GM12878 (cell line): ENCODE measurements around the gene PRKCD. TPM values are rescaled to one million over a fixed set of nuclear protein-coding genes. Genes with fewer than 3 reads are reported as not detected.

Experiments
- ATAC-seq: fragments of 200-7000 bp; cut with Tn5 transposase; 3 replicates; pipeline ENCODE4 v1.9.1; 2020; ENCODE audit warnings: mild to moderate bottlenecking, moderate library complexity
- BruUV-seq: library from RNA; stranded (reverse); fragments of 400-500 nt; replicated peaks from 2 replicates; lab custom pipeline; 2021; lab: Mats Ljungman, UMichigan
- CTCF ChIA-PET: fragments of 300-600 bp; sonication (Branson Sonifier 250); formaldehyde crosslinking; extraction: SDS; loops from one replicate; lab custom pipeline; 2021; ENCODE audit warnings: inconsistent platforms; lab: Yijun Ruan, JAX
- POLR2A ChIA-PET: fragments of 350-600 bp; formaldehyde crosslinking; extraction: SDS; loops from one replicate; lab custom pipeline; 2021; ENCODE audit warnings: inconsistent platforms; lab: Charles Lee
- RAD21 ChIA-PET: fragments of 300-600 bp; sonication (Branson Sonifier 250); formaldehyde crosslinking; loops from one replicate; lab custom pipeline; 2023; ENCODE audit warnings: antibody characterized with exemption; ENCODE audit not compliant: unreplicated experiment; lab: Charles Lee
- SMC1A ChIA-PET: fragments of 300-600 bp; sonication (Branson Sonifier 250); formaldehyde crosslinking; loops from one replicate; lab custom pipeline; 2023; ENCODE audit not compliant: unreplicated experiment, uncharacterized antibody; lab: Charles Lee
- DNase-seq: peaks from one replicate; pipeline ENCODE4 v3.0.0-alpha.2; 2011; ENCODE audit warnings: low read depth, low spot score
- FAIRE-seq: peaks from 3 replicates; lab custom pipeline; 2011; peaks lifted over from hg19 to GRCh38; lab: Jason Lieb, UNC
- H2AFZ ChIP-seq: 2 replicates; pipeline ENCODE4 v1.6.0; 2011; ENCODE audit warnings: low read depth, low read length, control low read depth; ENCODE audit not compliant: control insufficient read depth
- H3K27ac ChIP-seq: 2 replicates; pipeline ENCODE4 v1.5.1; 2011; ENCODE audit warnings: control low read depth; ENCODE audit not compliant: control insufficient read depth, insufficient read depth
- H3K27me3 ChIP-seq, 2 experiments: replicated peaks in 1 of 2; 2 replicates each; pipeline versions ENCODE4 v1.6.0 to v1.6.1; 2011; ENCODE audit warnings: low read length in 1 of 2; ENCODE audit not compliant: control insufficient read depth in 2 of 2, insufficient read depth in 2 of 2
- H3K36me3 ChIP-seq, 2 experiments: 2 replicates each; pipeline ENCODE4 v1.5.1; 2011; ENCODE audit warnings: low read length in 1 of 2; ENCODE audit not compliant: control insufficient read depth in 2 of 2, insufficient read depth in 2 of 2
- H3K4me1 ChIP-seq: 2 replicates; pipeline ENCODE4 v1.6.1; 2011; ENCODE audit warnings: mild to moderate bottlenecking, low read length, moderate library complexity, mixed read lengths; ENCODE audit not compliant: control insufficient read depth, insufficient read depth
- H3K4me2 ChIP-seq: 2 replicates; pipeline ENCODE4 v1.6.0; 2011; ENCODE audit warnings: control low read depth; ENCODE audit not compliant: control insufficient read depth, insufficient read depth
- H3K4me3 ChIP-seq: fragments of 200-600 bp; sonication (generic); 2 replicates; pipeline ENCODE4 v1.5.1; 2016
- H3K79me2 ChIP-seq: 2 replicates; pipeline ENCODE4 v1.6.0; 2011; ENCODE audit warnings: low read length; ENCODE audit not compliant: control insufficient read depth, insufficient read depth
- H3K9ac ChIP-seq: 2 replicates; pipeline ENCODE4 v1.8.0; 2011; ENCODE audit warnings: low read length, control low read depth, mixed read lengths; ENCODE audit not compliant: control insufficient read depth, insufficient read depth
- H3K9me3 ChIP-seq: replicated peaks from 3 replicates; pipeline ENCODE4 v1.5.1; 2011; ENCODE audit warnings: mild to moderate bottlenecking, low read length; ENCODE audit not compliant: control insufficient read depth, insufficient read depth
- H4K20me1 ChIP-seq: 2 replicates; pipeline ENCODE4 v1.6.0; 2011; ENCODE audit not compliant: control insufficient read depth, insufficient read depth
- ATF7 ChIP-seq: fragments of 450-650 bp; IDR thresholded peaks from 2 replicates; pipeline ENCODE4 v1.6.1; 2016; ENCODE audit warnings: low read depth, mild to moderate bottlenecking
- EED ChIP-seq: sonication (generic); IDR thresholded peaks from 2 replicates; pipeline ENCODE4 v1.6.1; 2016; ENCODE audit warnings: antibody characterized with exemption, low read depth
- ESRRA ChIP-seq: IDR thresholded peaks from 2 replicates; pipeline ENCODE4 v1.6.1; 2012; ENCODE audit warnings: mild to moderate bottlenecking, low read length, improper control_type of control experiment
- HDAC2 ChIP-seq: fragments of 200-600 bp; sonication (generic); IDR thresholded peaks from 2 replicates; pipeline ENCODE4 v1.6.1; 2017
- NR2F1 ChIP-seq: fragments of 450-650 bp; conservative IDR thresholded peaks from 2 replicates; pipeline ENCODE4 v1.6.1; 2017; ENCODE audit warnings: mild to moderate bottlenecking
- PAX8 ChIP-seq: fragments of 450-650 bp; IDR thresholded peaks from 2 replicates; pipeline ENCODE4 v1.6.1; 2017; ENCODE audit warnings: mild to moderate bottlenecking, moderate library complexity
- RFX5 ChIP-seq: IDR thresholded peaks from 2 replicates; pipeline ENCODE4 v1.6.1; 2011; ENCODE audit warnings: low read depth, low read length, improper control_type of control experiment
- SRF ChIP-seq, 2 experiments: IDR thresholded peaks; 2 replicates each; pipeline ENCODE4 v1.6.1; 2011; ENCODE audit warnings: low read depth in 2 of 2, low read length in 2 of 2, mild to moderate bottlenecking in 1 of 2, moderate library complexity in 1 of 2
- SUPT20H ChIP-seq: IDR thresholded peaks from 2 replicates; pipeline ENCODE4 v1.6.1; 2011; ENCODE audit warnings: low read depth, mild to moderate bottlenecking, low read length, moderate library complexity, borderline replicate concordance; ENCODE audit not compliant: control insufficient read depth
- TAF1 ChIP-seq: IDR thresholded peaks from 2 replicates; pipeline ENCODE4 v1.6.1; 2011; ENCODE audit warnings: mild to moderate bottlenecking, low read depth, low read length, borderline replicate concordance
- ZZZ3 ChIP-seq: IDR thresholded peaks from 2 replicates; pipeline ENCODE4 v1.6.1; 2011; ENCODE audit warnings: low read depth; ENCODE audit not compliant: control insufficient read depth, insufficient read length
- WGBS: methylation state at CpG from one replicate; pipeline ENCODE4 v1.1.6; 2016; ENCODE audit warnings: low lambda C conversion rate; ENCODE audit not compliant: insufficient replicate concordance, insufficient coverage; ENCODE audit errors: missing lambda C conversion rate; 5-methylcytosine and 5-hydroxymethylcytosine counted together
- in situ Hi-C: fragments of 300-500 bp; cut with MboI; formaldehyde crosslinking; loops from 9 replicates; pipeline ENCODE4 v1.14.3; 2018; ENCODE audit warnings: mixed read lengths
- intact Hi-C: fragments of 100-400 bp; cut with micrococcal nuclease; formaldehyde crosslinking; loops from one replicate; pipeline ENCODE4 v1.14.2; 2022; ENCODE audit not compliant: unreplicated experiment
- polyA plus RNA-seq, 11 experiments: library from polyadenylated mRNA; depleted of rRNA in 4 of 11; unstranded in 6 of 11; stranded (reverse) in 5 of 11; fragments of >200 nt; fragmentation: Nextera tagmentation in 4 of 11; fragmentation: Illumina TruSeq in 1 of 11; extraction: Ambion mirVana in 4 of 11; extraction: Trizol in 1 of 11; gene quantifications; 1 replicate in 1 of 11; 2 replicates in 10 of 11; pipeline versions ENCODE4 v1.2.1 to v1.2.3, GENCODE V29; 2011 to 2016; ENCODE audit warnings: inconsistent platforms in 2 of 11, missing spikeins in 2 of 11, low read depth in 1 of 11
- total RNA-seq, 4 experiments: library from RNA; depleted of rRNA in 3 of 4; stranded (reverse); fragments of >200 nt in 3 of 4; fragmentation: Illumina TruSeq in 1 of 4; extraction: Trizol in 1 of 4; gene quantifications; 2 replicates each; pipeline versions ENCODE4 v1.2.1 to v1.2.3, GENCODE V29; 2013 to 2021
- TF ChIP-seq, protein P1 (sequence below): fragments of 450-650 bp; IDR thresholded peaks from 2 replicates; pipeline ENCODE4 v1.6.1; 2017; ENCODE audit warnings: mild to moderate bottlenecking
- TF ChIP-seq, protein P2 (sequence below): fragments of 450-650 bp; formaldehyde crosslinking; IDR thresholded peaks from 2 replicates; pipeline ENCODE4 v1.4.0; 2020; ENCODE audit warnings: mild to moderate bottlenecking, moderate library complexity
- TF ChIP-seq, protein P3 (sequence below), 3 experiments: IDR thresholded peaks in 2 of 3; conservative IDR thresholded peaks in 1 of 3; 2 replicates each; pipeline ENCODE4 v1.5.1; 2011; ENCODE audit warnings: low read depth in 3 of 3, low read length in 3 of 3, mild to moderate bottlenecking in 3 of 3, control low read depth in 2 of 3, moderate library complexity in 2 of 3, inconsistent platforms in 1 of 3, mixed read lengths in 1 of 3; ENCODE audit not compliant: control insufficient read depth in 2 of 3, insufficient read depth in 1 of 3; ENCODE audit errors: extremely low read depth in 1 of 3
- TF ChIP-seq, protein P4 (sequence below): fragments of 450-650 bp; IDR thresholded peaks from 2 replicates; pipeline ENCODE4 v1.6.1; 2016; ENCODE audit warnings: mild to moderate bottlenecking

Gene PRKCD
- total and polyA plus RNA-seq, 10 of the 15 experiments (the other 5 are each of a cell fraction or from before 2014, with no cell fraction given), result 10.0 to 114 (median 42.4) TPM

DNA sequence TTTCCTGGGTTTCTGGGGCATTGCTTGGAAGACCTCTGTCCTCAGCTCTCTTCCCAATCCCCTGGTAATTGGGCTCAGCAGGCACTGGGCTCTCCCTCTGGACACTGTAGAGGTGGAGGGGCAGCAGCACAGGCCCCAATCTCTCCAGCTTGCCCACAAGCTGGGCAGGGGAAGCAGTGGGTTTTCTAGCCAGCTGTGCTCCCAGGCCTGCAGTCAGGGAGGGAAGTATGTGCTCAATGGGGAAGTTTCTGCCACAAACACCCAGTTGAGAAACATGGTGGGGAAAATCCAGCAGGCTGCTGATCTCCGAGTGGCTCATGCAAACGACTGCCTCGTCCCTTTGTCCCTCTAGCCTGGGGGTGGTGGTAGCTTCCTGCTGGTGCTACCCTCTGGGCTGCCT, 18.0 kb upstream of the PRKCD start:
- H3K9ac ChIP-seq, result no peak overlapping the region
- in situ Hi-C loops, result no loop called here
- CTCF ChIA-PET, result interaction anchor here (0.7 to 6.6 kb wide), 8 partner anchors 8 to 203 kb away, joined by 3 to 63 read pairs (median 8); partner anchors contain the start of gene PRKCD
- H3K79me2 ChIP-seq, result no peaks in the 10 kb centered on the region
- H3K9me3 ChIP-seq, result no peaks in the 10 kb centered on the region
- DNase-seq (no peak), ATAC-seq (peak; percentile 53), FAIRE-seq (no peak)
- RAD21 ChIA-PET, result interaction anchor here (0.7 to 1.8 kb wide), 6 partner anchors 8 to 54 kb away, joined by 3 to 6 read pairs (median 4); no protein-coding TSS in a partner anchor
- SMC1A ChIA-PET, result interaction anchor here (0.8 to 8.6 kb wide), 5 partner anchors 9 to 54 kb away, joined by 3 to 65 read pairs (median 5); partner anchors contain the start of gene PRKCD
- intact Hi-C loops, result no loop called here
- POLR2A ChIA-PET, result interaction anchor here (0.7 to 3.2 kb wide), 8 partner anchors 11 to 48 kb away, joined by 3 to 20 read pairs (median 7); partner anchors contain the start of gene PRKCD
- peaks cover 13% of the 10 kb centered on the region for H3K4me1 ChIP-seq
- no peaks in the 10 kb centered on the region for H3K36me3 ChIP-seq
- BruUV-seq, result no TSS peak
- WGBS, result 32% methylated on average over 3 of the region's 3 CpGs
- no peak overlapping the region for H3K4me3 ChIP-seq
- H3K27me3 ChIP-seq, result no peaks in the 10 kb centered on the region
- no peaks in the 10 kb centered on the region for H4K20me1 ChIP-seq
- H3K4me2 ChIP-seq, result peak overlapping the region; percentile 30; the same call in 1 of the 2 replicates
- H2AFZ ChIP-seq, result peak overlapping the region; percentile 34
- peak overlapping the region; percentile 5; the same call in 1 of the 2 replicates for H3K27ac ChIP-seq
- TF ChIP-seq PAX8 (no peak), ATF7 (no peak), SUPT20H (no peak), NR2F1 (no peak), ZZZ3 (no peak), ESRRA (no peak), HDAC2 (no peak), SRF (IDR thresholded peaks at IDR 0.05; ENCODE audit: low read depth in 2 of 2, low read length in 2 of 2) (no peak), TAF1 (no peak), RFX5 (no peak), EED (peak; percentile 64)
- TF ChIP-seq, protein P1, sequence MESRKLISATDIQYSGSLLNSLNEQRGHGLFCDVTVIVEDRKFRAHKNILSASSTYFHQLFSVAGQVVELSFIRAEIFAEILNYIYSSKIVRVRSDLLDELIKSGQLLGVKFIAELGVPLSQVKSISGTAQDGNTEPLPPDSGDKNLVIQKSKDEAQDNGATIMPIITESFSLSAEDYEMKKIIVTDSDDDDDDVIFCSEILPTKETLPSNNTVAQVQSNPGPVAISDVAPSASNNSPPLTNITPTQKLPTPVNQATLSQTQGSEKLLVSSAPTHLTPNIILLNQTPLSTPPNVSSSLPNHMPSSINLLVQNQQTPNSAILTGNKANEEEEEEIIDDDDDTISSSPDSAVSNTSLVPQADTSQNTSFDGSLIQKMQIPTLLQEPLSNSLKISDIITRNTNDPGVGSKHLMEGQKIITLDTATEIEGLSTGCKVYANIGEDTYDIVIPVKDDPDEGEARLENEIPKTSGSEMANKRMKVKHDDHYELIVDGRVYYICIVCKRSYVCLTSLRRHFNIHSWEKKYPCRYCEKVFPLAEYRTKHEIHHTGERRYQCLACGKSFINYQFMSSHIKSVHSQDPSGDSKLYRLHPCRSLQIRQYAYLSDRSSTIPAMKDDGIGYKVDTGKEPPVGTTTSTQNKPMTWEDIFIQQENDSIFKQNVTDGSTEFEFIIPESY, result no peak
- TF ChIP-seq, protein P2, sequence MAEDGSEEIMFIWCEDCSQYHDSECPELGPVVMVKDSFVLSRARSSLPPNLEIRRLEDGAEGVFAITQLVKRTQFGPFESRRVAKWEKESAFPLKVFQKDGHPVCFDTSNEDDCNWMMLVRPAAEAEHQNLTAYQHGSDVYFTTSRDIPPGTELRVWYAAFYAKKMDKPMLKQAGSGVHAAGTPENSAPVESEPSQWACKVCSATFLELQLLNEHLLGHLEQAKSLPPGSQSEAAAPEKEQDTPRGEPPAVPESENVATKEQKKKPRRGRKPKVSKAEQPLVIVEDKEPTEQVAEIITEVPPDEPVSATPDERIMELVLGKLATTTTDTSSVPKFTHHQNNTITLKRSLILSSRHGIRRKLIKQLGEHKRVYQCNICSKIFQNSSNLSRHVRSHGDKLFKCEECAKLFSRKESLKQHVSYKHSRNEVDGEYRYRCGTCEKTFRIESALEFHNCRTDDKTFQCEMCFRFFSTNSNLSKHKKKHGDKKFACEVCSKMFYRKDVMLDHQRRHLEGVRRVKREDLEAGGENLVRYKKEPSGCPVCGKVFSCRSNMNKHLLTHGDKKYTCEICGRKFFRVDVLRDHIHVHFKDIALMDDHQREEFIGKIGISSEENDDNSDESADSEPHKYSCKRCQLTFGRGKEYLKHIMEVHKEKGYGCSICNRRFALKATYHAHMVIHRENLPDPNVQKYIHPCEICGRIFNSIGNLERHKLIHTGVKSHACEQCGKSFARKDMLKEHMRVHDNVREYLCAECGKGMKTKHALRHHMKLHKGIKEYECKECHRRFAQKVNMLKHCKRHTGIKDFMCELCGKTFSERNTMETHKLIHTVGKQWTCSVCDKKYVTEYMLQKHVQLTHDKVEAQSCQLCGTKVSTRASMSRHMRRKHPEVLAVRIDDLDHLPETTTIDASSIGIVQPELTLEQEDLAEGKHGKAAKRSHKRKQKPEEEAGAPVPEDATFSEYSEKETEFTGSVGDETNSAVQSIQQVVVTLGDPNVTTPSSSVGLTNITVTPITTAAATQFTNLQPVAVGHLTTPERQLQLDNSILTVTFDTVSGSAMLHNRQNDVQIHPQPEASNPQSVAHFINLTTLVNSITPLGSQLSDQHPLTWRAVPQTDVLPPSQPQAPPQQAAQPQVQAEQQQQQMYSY (CRISPR knock-in tag), result no peak
- TF ChIP-seq, protein P3, sequence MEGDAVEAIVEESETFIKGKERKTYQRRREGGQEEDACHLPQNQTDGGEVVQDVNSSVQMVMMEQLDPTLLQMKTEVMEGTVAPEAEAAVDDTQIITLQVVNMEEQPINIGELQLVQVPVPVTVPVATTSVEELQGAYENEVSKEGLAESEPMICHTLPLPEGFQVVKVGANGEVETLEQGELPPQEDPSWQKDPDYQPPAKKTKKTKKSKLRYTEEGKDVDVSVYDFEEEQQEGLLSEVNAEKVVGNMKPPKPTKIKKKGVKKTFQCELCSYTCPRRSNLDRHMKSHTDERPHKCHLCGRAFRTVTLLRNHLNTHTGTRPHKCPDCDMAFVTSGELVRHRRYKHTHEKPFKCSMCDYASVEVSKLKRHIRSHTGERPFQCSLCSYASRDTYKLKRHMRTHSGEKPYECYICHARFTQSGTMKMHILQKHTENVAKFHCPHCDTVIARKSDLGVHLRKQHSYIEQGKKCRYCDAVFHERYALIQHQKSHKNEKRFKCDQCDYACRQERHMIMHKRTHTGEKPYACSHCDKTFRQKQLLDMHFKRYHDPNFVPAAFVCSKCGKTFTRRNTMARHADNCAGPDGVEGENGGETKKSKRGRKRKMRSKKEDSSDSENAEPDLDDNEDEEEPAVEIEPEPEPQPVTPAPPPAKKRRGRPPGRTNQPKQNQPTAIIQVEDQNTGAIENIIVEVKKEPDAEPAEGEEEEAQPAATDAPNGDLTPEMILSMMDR (IDR thresholded peaks at IDR 0.05 in 2 of 3, conservative IDR thresholded peaks at IDR 0.05 in 1 of 3; ENCODE audit: control insufficient read depth in 2 of 3, extremely low read depth in 1 of 3, insufficient read depth in 1 of 3, low read depth in 3 of 3, low read length in 3 of 3), result 0 out of 6 replicates have a peak, but pooled peaks of 1 of the 3 experiments have one; percentile 1
- TF ChIP-seq, protein P4, sequence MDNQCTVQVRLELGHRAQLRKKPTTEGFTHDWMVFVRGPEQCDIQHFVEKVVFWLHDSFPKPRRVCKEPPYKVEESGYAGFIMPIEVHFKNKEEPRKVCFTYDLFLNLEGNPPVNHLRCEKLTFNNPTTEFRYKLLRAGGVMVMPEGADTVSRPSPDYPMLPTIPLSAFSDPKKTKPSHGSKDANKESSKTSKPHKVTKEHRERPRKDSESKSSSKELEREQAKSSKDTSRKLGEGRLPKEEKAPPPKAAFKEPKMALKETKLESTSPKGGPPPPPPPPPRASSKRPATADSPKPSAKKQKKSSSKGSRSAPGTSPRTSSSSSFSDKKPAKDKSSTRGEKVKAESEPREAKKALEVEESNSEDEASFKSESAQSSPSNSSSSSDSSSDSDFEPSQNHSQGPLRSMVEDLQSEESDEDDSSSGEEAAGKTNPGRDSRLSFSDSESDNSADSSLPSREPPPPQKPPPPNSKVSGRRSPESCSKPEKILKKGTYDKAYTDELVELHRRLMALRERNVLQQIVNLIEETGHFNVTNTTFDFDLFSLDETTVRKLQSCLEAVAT, result 0 out of 2 replicates have a peak, but pooled peaks have one; percentile 30
